ENCODE results near the gene ZNF618. TPM values are rescaled to one million over a fixed set of nuclear protein-coding genes. Genes with fewer than 3 reads are reported as not detected.

ZNF618 gene
- total RNA-seq, 1 experiment from 2014 or later = 29.4 TPM

GRCh38 chr9:114099669-114100270, 223.7 kb downstream of the ZNF618 start:
- POLR2A ChIA-PET (ENCODE audit: low non-redundant PET) = no interaction called here
- H3K9me3 ChIP-seq (ENCODE audit: low read depth, low read length, poor library complexity, severe bottlenecking) = peaks cover 6% of the 10 kb centered on the region
- DNase-seq (ENCODE audit: low spot score) = no peak
- no peak for TF ChIP-seq EZH2 (IDR thresholded peaks at IDR 0.05; ENCODE audit: borderline replicate concordance, low read depth, low read length, poor library complexity, severe bottlenecking)
- no peak for TF ChIP-seq CTCF (conservative IDR thresholded peaks at IDR 0.05; ENCODE audit: low read depth, low read length)
- H3K4me1 ChIP-seq (ENCODE audit: insufficient read depth, low read length, poor library complexity, severe bottlenecking) = no peaks in the 10 kb centered on the region
- no TSS peak for BruUV-seq (replicated peaks)
- CTCF ChIA-PET = no interaction called here
- H3K27ac ChIP-seq (ENCODE audit: low read depth, low read length, poor library complexity, severe bottlenecking) = no peak overlapping the region
- H3K4me3 ChIP-seq (ENCODE audit: low read depth, low read length, poor library complexity, severe bottlenecking) = no peak overlapping the region
- peaks cover 10% of the 10 kb centered on the region for H3K27me3 ChIP-seq (replicated peaks; ENCODE audit: insufficient read depth, low read depth, low read length, poor library complexity)
- H3K36me3 ChIP-seq (ENCODE audit: insufficient read depth, low read length, poor library complexity, severe bottlenecking) = no peaks in the 10 kb centered on the region
- intact Hi-C loops (cut with micrococcal nuclease; ENCODE audit: unreplicated experiment) = no loop called here

- H3K36me3 ChIP-seq (ENCODE audit: insufficient read depth, low read length, poor library complexity, severe bottlenecking) = no peaks in the 10 kb centered on the region
- no peaks in the 10 kb centered on the region for H3K4me1 ChIP-seq (ENCODE audit: insufficient read depth, low read length, poor library complexity, severe bottlenecking)
- H3K27me3 ChIP-seq (replicated peaks; ENCODE audit: insufficient read depth, low read depth, low read length, poor library complexity) = peaks cover 17% of the 10 kb centered on the region
- H3K9me3 ChIP-seq (ENCODE audit: low read depth, low read length, poor library complexity, severe bottlenecking) = peaks cover 6% of the 10 kb centered on the region
- ChIA-PET CTCF (no interaction called here), POLR2A (ENCODE audit: low non-redundant PET) (no interaction called here)
- no peak overlapping the region for H3K27ac ChIP-seq (ENCODE audit: low read depth, low read length, poor library complexity, severe bottlenecking)
- H3K4me3 ChIP-seq (ENCODE audit: low read depth, low read length, poor library complexity, severe bottlenecking) = no peak overlapping the region
- intact Hi-C loops (cut with micrococcal nuclease; ENCODE audit: unreplicated experiment) = no loop called here
- no TSS peak for BruUV-seq (replicated peaks)
- no peak for DNase-seq (ENCODE audit: low spot score)
- no peak for TF ChIP-seq CTCF (conservative IDR thresholded peaks at IDR 0.05; ENCODE audit: low read depth, low read length)
Observed at GRCh38 chr9:114100536-114100935, 224.4 kb downstream of the ZNF618 start.

- no peaks in the 10 kb centered on the region for H3K36me3 ChIP-seq (ENCODE audit: insufficient read depth, low read length, poor library complexity, severe bottlenecking)
- no peak for DNase-seq (ENCODE audit: low spot score)
- H3K9me3 ChIP-seq (ENCODE audit: low read depth, low read length, poor library complexity, severe bottlenecking) = peaks cover 6% of the 10 kb centered on the region
- ChIA-PET POLR2A (ENCODE audit: low non-redundant PET) (no interaction called here), CTCF (interaction anchor here (0.7 kb wide), 1 partner anchor 33 kb away, joined by 3 read pairs; no protein-coding TSS in a partner anchor)
- no TSS peak for BruUV-seq (replicated peaks)
- peaks cover 31% of the 10 kb centered on the region for H3K27me3 ChIP-seq (replicated peaks; ENCODE audit: insufficient read depth, low read depth, low read length, poor library complexity)
- no peak overlapping the region for H3K4me3 ChIP-seq (ENCODE audit: low read depth, low read length, poor library complexity, severe bottlenecking)
- intact Hi-C loops (cut with micrococcal nuclease; ENCODE audit: unreplicated experiment) = no loop called here
- no peak for TF ChIP-seq EZH2 (IDR thresholded peaks at IDR 0.05; ENCODE audit: borderline replicate concordance, low read depth, low read length, poor library complexity, severe bottlenecking)
- no peak for TF ChIP-seq CTCF (conservative IDR thresholded peaks at IDR 0.05; ENCODE audit: low read depth, low read length)
- H3K27ac ChIP-seq (ENCODE audit: low read depth, low read length, poor library complexity, severe bottlenecking) = no peak overlapping the region
- no peaks in the 10 kb centered on the region for H3K4me1 ChIP-seq (ENCODE audit: insufficient read depth, low read length, poor library complexity, severe bottlenecking)
Observed at GRCh38 chr9:114102484-114102883, 226.4 kb downstream of the ZNF618 start.

Data from A673 (cell line).